HG02763 (cell line): ENCODE data around the gene C21orf58.

ENCODE experiments used
- ATAC-seq: cut with Tn5 transposase; IDR thresholded peaks from one replicate; pipeline ENCODE4 v1.9.1; 2021; ENCODE audit warnings: mild to moderate bottlenecking, moderate library complexity; ENCODE audit not compliant: unreplicated experiment

C21orf58 gene

GRCh38 chr21:46354518-46354917 is 30.8 kb upstream of the C21orf58 start:
- no peak for ATAC-seq

- no peak for ATAC-seq
Measured at GRCh38 chr21:46354046-46354445, 30.4 kb upstream of the C21orf58 start.

- ATAC-seq, result no peak
Measured at GRCh38 chr21:46352913-46353312, 29.2 kb upstream of the C21orf58 start.

- no peak for ATAC-seq
Measured at GRCh38 chr21:46352164-46352515, 28.5 kb upstream of the C21orf58 start.

- no peak for ATAC-seq
Measured at GRCh38 chr21:46351476-46352163, 27.9 kb upstream of the C21orf58 start.

- no peak for ATAC-seq
Measured at GRCh38 chr21:46350981-46351380, 27.3 kb upstream of the C21orf58 start.

GRCh38 chr21:46350571-46350970 is 26.9 kb upstream of the C21orf58 start:
- no peak for ATAC-seq

GRCh38 chr21:46349134-46349760 is 25.6 kb upstream of the C21orf58 start:
- ATAC-seq, result no peak

GRCh38 chr21:46347791-46348381 is 24.2 kb upstream of the C21orf58 start:
- no peak for ATAC-seq

- no peak for ATAC-seq
Measured at GRCh38 chr21:46347203-46347550, 23.5 kb upstream of the C21orf58 start.

GRCh38 chr21:46346296-46347202 is 22.9 kb upstream of the C21orf58 start:
- no peak for ATAC-seq

GRCh38 chr21:46345861-46346260 is 22.2 kb upstream of the C21orf58 start:
- no peak for ATAC-seq

GRCh38 chr21:46344219-46344915 is 20.7 kb upstream of the C21orf58 start:
- no peak for ATAC-seq

- no peak for ATAC-seq
Measured at GRCh38 chr21:46340998-46341397, 17.3 kb upstream of the C21orf58 start.

GRCh38 chr21:46336603-46337002 is 12.9 kb upstream of the C21orf58 start:
- no peak for ATAC-seq

GRCh38 chr21:46334351-46335140 is 10.9 kb upstream of the C21orf58 start:
- ATAC-seq, result no peak

GRCh38 chr21:46329796-46330195 is 6.1 kb upstream of the C21orf58 start:
- ATAC-seq, result no peak

- ATAC-seq, result no peak
Measured at GRCh38 chr21:46328151-46328550, 4.5 kb upstream of the C21orf58 start.

- no peak for ATAC-seq
Measured at GRCh38 chr21:46327711-46328110, 4.0 kb upstream of the C21orf58 start.

GRCh38 chr21:46326110-46326703 is 2.5 kb upstream of the C21orf58 start:
- no peak for ATAC-seq
